Stomach (tissue), 4 donors: ENCODE results near the gene LARP1B.

Source experiments
- EP300 ChIP-seq: sonication (generic); formaldehyde crosslinking; IDR thresholded peaks from one replicate; pipeline ENCODE4 v1.6.1; 2017; ENCODE audit warnings: antibody characterized with exemption
- POLR2A ChIP-seq, 4 donors: fragments of 450-650 bp; IDR thresholded peaks; one replicate each; pipeline ENCODE4 v1.6.1; 2016; ENCODE audit warnings: antibody characterized with exemption in 4 of 4, control low read depth in 2 of 4, mild to moderate bottlenecking in 1 of 4, moderate library complexity in 1 of 4
- TF ChIP-seq, protein P1 (sequence below), 7 experiments: fragments of 450-650 bp in 4 of 7; fragments of 200-600 bp in 3 of 7; sonication (generic) in 3 of 7; IDR thresholded peaks; one replicate each; pipeline ENCODE4 v1.5.1; 2016 to 2019; ENCODE audit warnings: antibody characterized with exemption in 7 of 7, control low read depth in 2 of 7, mild to moderate bottlenecking in 1 of 7

DNA sequence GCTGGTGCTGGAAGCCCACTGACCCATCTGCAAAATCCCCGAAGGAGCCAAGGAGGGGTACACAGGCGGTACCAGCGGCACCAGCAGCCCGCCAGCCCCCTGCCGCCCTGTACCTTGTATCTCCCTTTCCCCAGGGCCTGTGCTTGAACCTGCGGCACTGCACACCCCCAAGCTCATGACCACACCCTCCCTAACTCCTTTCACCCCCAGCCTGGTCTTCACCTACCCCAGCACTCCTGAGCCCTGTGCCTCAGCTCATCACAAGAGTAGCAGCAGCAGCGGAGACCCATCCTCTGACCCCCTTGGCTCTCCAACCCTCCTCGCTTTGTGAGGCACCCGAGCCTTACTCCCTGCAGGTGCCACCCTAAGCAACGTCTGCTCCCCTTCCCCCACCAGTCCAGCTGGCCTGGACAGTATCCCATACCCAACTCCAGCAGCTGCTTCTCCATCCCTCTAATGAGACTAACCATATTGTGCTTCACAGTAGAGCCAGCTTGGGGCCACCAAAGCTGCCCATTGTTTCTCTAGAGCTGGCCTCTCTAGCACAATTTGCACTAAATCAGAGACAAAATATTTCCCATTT, 94.9 kb downstream of the LARP1B start:
- TF ChIP-seq POLR2A (IDR thresholded peaks at IDR 0.05) (no peak), EP300 (no peak)
- TF ChIP-seq, protein P1, sequence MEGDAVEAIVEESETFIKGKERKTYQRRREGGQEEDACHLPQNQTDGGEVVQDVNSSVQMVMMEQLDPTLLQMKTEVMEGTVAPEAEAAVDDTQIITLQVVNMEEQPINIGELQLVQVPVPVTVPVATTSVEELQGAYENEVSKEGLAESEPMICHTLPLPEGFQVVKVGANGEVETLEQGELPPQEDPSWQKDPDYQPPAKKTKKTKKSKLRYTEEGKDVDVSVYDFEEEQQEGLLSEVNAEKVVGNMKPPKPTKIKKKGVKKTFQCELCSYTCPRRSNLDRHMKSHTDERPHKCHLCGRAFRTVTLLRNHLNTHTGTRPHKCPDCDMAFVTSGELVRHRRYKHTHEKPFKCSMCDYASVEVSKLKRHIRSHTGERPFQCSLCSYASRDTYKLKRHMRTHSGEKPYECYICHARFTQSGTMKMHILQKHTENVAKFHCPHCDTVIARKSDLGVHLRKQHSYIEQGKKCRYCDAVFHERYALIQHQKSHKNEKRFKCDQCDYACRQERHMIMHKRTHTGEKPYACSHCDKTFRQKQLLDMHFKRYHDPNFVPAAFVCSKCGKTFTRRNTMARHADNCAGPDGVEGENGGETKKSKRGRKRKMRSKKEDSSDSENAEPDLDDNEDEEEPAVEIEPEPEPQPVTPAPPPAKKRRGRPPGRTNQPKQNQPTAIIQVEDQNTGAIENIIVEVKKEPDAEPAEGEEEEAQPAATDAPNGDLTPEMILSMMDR (IDR thresholded peaks at IDR 0.05), result no peak
